OCI-LY7 (cell line): ENCODE results near the gene SND1. TPM values are rescaled to one million over a fixed set of nuclear protein-coding genes. Genes with fewer than 3 reads are reported as not detected.

ENCODE experiments used
- BruUV-seq: library from RNA; stranded (reverse); fragments of 400-500 nt; replicated peaks from 2 replicates; lab custom pipeline; 2021; lab: Mats Ljungman, UMichigan
- CTCF ChIA-PET: fragments of 300-600 bp; sonication (Branson Sonifier 250); formaldehyde crosslinking; loops from one replicate; lab custom pipeline; 2022; ENCODE audit warnings: antibody characterized with exemption; ENCODE audit not compliant: unreplicated experiment; lab: Charles Lee
- POLR2A ChIA-PET: fragments of 300-600 bp; sonication (Branson Sonifier 250); formaldehyde crosslinking; loops from one replicate; lab custom pipeline; 2022; ENCODE audit warnings: antibody characterized with exemption; lab: Charles Lee
- DNase-seq: peaks from one replicate; pipeline ENCODE4 v3.0.0-alpha.2; 2015; ENCODE audit warnings: low spot score
- H2AFZ ChIP-seq: fragments of 200-600 bp; sonication (generic), shearing (Covaris generic); 2 replicates; pipeline ENCODE4 v1.6.1; 2014; ENCODE audit warnings: mild to moderate bottlenecking, antibody characterized with exemption, low read length, moderate library complexity
- H3K27ac ChIP-seq: fragments of 200-600 bp; sonication (generic); 2 replicates; pipeline ENCODE4 v1.5.1; 2014; ENCODE audit warnings: mixed run types, low read depth, mild to moderate bottlenecking, moderate library complexity, low read length, inconsistent platforms; ENCODE audit not compliant: poor library complexity, severe bottlenecking
- H3K36me3 ChIP-seq: fragments of 200-600 bp; sonication (generic); 2 replicates; pipeline ENCODE4 v1.6.1; 2014; ENCODE audit warnings: mild to moderate bottlenecking, antibody characterized with exemption, low read length, moderate library complexity, mixed read lengths; ENCODE audit not compliant: insufficient read depth
- H3K4me1 ChIP-seq: fragments of 200-600 bp; sonication (generic); 2 replicates; pipeline ENCODE4 v1.5.1; 2014; ENCODE audit warnings: mild to moderate bottlenecking, low read length; ENCODE audit not compliant: insufficient read depth, poor library complexity, severe bottlenecking
- H3K4me2 ChIP-seq: fragments of 200-600 bp; sonication (generic); 2 replicates; pipeline ENCODE4 v1.6.1; 2014; ENCODE audit warnings: mild to moderate bottlenecking, low read length
- H3K4me3 ChIP-seq: fragments of 200-600 bp; sonication (generic); 2 replicates; pipeline ENCODE4 v1.5.1; 2014; ENCODE audit warnings: mild to moderate bottlenecking, low read depth, low read length; ENCODE audit not compliant: poor library complexity, severe bottlenecking
- H3K79me2 ChIP-seq: fragments of 200-600 bp; sonication (generic); 2 replicates; pipeline ENCODE4 v1.6.1; 2016; ENCODE audit warnings: low read depth, mild to moderate bottlenecking, low read length, moderate library complexity, mixed read lengths; ENCODE audit not compliant: insufficient read depth
- H3K9me2 ChIP-seq: fragments of 200-600 bp; sonication (generic); 2 replicates; pipeline ENCODE4 v1.6.1; 2016; ENCODE audit warnings: mild to moderate bottlenecking, low read length, mixed read lengths; ENCODE audit not compliant: insufficient read depth
- H3K9me3 ChIP-seq: fragments of 200-600 bp; sonication (generic); 2 replicates; pipeline ENCODE4 v1.6.1; 2014; ENCODE audit warnings: mild to moderate bottlenecking, mixed run types, low read length, mixed read lengths
- H4K20me1 ChIP-seq: fragments of 200-600 bp; sonication (generic); 2 replicates; pipeline ENCODE4 v1.6.1; 2014; ENCODE audit warnings: mild to moderate bottlenecking, antibody characterized with exemption, low read length, moderate library complexity, mixed read lengths; ENCODE audit not compliant: insufficient read depth
- CTCF ChIP-seq: fragments of 200-600 bp; sonication (generic); conservative IDR thresholded peaks from 2 replicates; pipeline ENCODE4 v1.5.1; 2014; ENCODE audit warnings: mild to moderate bottlenecking, antibody characterized with exemption, low read length, moderate library complexity, mixed read lengths
- EZH2phosphoT487 ChIP-seq: fragments of 200-600 bp; sonication (generic); IDR thresholded peaks from 2 replicates; pipeline ENCODE4 v1.6.1; 2018; ENCODE audit warnings: low read depth, borderline replicate concordance, mild to moderate bottlenecking, mixed run types, antibody characterized with exemption, low read length, moderate library complexity, mixed read lengths
- intact Hi-C: fragments of 100-400 bp; cut with micrococcal nuclease; formaldehyde crosslinking; loops from one replicate; pipeline ENCODE4 v1.10.0; 2022; ENCODE audit not compliant: unreplicated experiment
- total RNA-seq, 2 experiments: library from RNA; depleted of rRNA in 1 of 2; stranded (reverse); fragments of >200 nt in 1 of 2; shearing (Covaris generic) in 1 of 2; gene quantifications; 2 replicates each; pipeline ENCODE4 v1.2.3, GENCODE V29; 2014 to 2022

The SND1 gene
- total RNA-seq, 2 experiments from 2014 or later = 111 to 221 TPM

- H3K79me2 ChIP-seq = no peaks in the 10 kb centered on the region
- no peak for DNase-seq
- ChIA-PET CTCF (no interaction called here), POLR2A (interaction anchor here (0.6 kb wide), 1 partner anchor 281 kb away, joined by 3 read pairs; no protein-coding TSS in a partner anchor)
- no peaks in the 10 kb centered on the region for H3K9me2 ChIP-seq
- no peaks in the 10 kb centered on the region for H3K4me1 ChIP-seq
- H3K36me3 ChIP-seq = no peaks in the 10 kb centered on the region
- no TSS peak for BruUV-seq
- no peak overlapping the region for H3K27ac ChIP-seq
- TF ChIP-seq EZH2phosphoT487 = no peak
- TF ChIP-seq CTCF = no peak
- H3K9me3 ChIP-seq = no peaks in the 10 kb centered on the region
- H2AFZ ChIP-seq = no peak overlapping the region
- H3K4me2 ChIP-seq = no peak overlapping the region
- no peak overlapping the region for H3K4me3 ChIP-seq
- no peaks in the 10 kb centered on the region for H4K20me1 ChIP-seq
- intact Hi-C loops = no loop called here
Measured at GRCh38 chr7:127638197-127638596, 13.8 kb upstream of the SND1 start.

DNA sequence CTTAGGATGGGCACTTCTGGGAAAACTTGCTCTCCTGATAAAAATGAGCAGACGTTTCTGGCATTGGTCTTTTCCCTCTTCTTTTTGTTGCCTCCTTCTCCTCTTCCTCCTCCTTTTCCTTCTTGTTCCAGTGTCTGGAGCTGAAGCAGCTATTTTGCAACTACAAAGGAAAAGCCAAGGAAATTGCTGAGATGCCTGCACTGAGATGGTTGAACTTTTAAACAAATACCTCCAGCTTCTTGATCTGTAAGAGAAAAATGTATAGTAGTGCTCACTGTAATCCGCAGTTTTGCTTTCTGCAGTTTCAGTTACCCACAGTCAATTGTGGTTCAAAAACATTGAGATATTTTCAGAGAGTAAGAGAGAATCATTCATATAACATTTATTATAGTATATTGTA lies 7.5 kb upstream of the SND1 start:
- CTCF ChIA-PET = no interaction called here
- no peak for TF ChIP-seq EZH2phosphoT487
- no peak for TF ChIP-seq CTCF
- intact Hi-C loops = no loop called here
- no peaks in the 10 kb centered on the region for H3K9me3 ChIP-seq
- H3K36me3 ChIP-seq = no peaks in the 10 kb centered on the region
- H3K4me1 ChIP-seq = no peaks in the 10 kb centered on the region
- no peak for DNase-seq
- H3K27ac ChIP-seq = no peak overlapping the region
- no peak overlapping the region for H3K4me3 ChIP-seq
- no peaks in the 10 kb centered on the region for H3K9me2 ChIP-seq
- H4K20me1 ChIP-seq = no peaks in the 10 kb centered on the region
- H3K4me2 ChIP-seq = no peak overlapping the region
- POLR2A ChIA-PET = no interaction called here
- no peak overlapping the region for H2AFZ ChIP-seq
- BruUV-seq = no TSS peak
- H3K79me2 ChIP-seq = no peaks in the 10 kb centered on the region

- no peak overlapping the region for H3K4me3 ChIP-seq
- H4K20me1 ChIP-seq = no peaks in the 10 kb centered on the region
- H3K4me2 ChIP-seq = no peak overlapping the region
- no peaks in the 10 kb centered on the region for H3K36me3 ChIP-seq
- no peak overlapping the region for H3K27ac ChIP-seq
- H3K4me1 ChIP-seq = peaks cover 6% of the 10 kb centered on the region
- POLR2A ChIA-PET = interaction anchor here (1.4 kb wide), 1 partner anchor 8 kb away, joined by 5 read pairs; no protein-coding TSS in a partner anchor
- no peaks in the 10 kb centered on the region for H3K9me3 ChIP-seq
- CTCF ChIA-PET = no interaction called here
- DNase-seq = no peak
- TF ChIP-seq EZH2phosphoT487 (no peak), CTCF (no peak)
- peaks cover 5% of the 10 kb centered on the region for H3K79me2 ChIP-seq
- intact Hi-C loops = no loop called here
- BruUV-seq = no TSS peak
- no peak overlapping the region for H2AFZ ChIP-seq
- no peaks in the 10 kb centered on the region for H3K9me2 ChIP-seq
Measured at GRCh38 chr7:127647636-127648035, 4.4 kb upstream of the SND1 start.
